NCI-H82 treated with DMSO at 0.1 percent for 48 hours (cell line): ENCODE measurements around the gene FLT3LG.
"Not testable (repeated sequence)": the region's sequence is repeated elsewhere in the genome, so short reads cannot be mapped to it uniquely, and the experiment has no call there.

ENCODE experiments used
- DNase-seq: peaks from one replicate; lab custom pipeline; 2025; ENCODE audit not compliant: unreplicated experiment; lab: John Stamatoyannopoulos, UW

Gene FLT3LG

DNA sequence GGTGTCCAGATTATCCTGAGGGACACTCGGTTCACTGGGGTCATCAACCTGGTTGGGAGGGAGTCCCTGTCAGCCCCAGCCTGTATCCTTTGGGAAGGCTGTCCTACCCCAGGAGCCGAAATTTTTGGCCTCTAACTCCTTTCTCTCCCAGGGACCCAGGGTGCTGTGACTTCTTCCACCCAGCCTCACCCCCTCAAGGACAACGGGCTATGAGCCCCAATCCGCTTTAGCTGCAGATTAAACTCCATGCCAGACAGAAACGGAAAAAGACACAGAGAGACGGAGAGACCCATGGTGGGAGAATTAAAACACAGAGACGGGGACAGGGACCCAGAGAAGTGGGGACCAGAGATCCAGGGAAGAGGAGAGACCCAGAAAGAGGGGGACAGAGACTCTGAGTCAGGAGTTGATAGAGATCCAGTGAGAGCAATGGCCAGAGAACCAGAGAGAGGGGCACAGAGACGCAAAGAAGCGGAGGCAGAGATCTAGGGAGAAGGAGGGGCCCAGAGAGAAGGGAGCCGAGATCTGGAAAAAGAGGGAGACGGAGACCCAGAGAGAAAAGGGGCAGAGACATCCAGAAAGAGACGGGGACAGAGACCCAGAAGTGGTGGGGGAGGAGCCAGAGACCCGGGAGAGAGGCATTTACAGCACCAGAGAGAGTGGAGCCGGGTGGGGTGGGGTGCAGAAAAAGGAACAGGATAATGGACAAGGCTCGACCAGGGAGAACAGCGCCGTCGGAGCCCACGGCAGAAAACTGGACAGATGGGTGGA is 33.4 kb upstream of the FLT3LG start:
- DNase-seq: peak; percentile 27

DNA sequence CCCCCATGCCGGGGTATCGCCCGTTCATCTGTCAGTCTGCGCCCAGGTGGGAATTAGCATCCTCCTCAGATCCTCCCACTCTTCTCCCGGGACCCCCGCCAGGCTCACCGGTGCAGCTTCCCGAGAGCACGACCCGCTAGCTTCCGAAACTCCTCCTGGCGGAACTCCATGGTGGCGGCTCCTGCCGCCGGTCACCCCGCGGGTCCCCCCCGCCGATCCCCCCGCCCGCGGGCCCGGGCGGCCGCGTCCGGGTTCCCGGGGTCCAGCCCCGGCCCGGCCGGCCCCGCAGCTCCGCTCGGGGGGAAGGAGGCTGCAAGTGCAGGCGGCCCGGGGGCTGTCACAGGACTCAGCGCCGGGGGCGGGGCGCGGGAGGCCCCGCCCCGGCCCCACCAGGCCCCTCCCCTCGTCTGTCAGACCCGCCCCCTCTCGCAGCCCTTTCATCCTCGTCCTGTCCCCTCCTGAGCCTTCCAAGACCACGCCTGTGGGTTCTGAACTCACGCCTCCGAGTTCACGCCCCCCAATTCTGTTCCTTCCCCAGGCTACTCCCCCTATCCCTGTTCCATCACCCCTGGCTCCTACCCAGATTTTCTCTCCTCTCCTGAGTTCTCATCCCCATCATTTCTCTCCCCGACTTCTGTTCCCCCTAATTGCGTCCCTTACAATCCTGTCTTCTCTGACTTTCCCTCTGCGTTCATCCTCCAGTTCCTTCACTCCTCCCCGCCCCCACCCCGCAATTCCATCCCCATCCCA is 32.6 kb upstream of the FLT3LG start, which contains the start of gene SLC17A7:
SLC17A7 (minus strand) TSS at position 318 of the 750 bp plus-strand sequence; CDS start at position 170, 148 bp downstream.
- peak; percentile 78 for DNase-seq

DNA sequence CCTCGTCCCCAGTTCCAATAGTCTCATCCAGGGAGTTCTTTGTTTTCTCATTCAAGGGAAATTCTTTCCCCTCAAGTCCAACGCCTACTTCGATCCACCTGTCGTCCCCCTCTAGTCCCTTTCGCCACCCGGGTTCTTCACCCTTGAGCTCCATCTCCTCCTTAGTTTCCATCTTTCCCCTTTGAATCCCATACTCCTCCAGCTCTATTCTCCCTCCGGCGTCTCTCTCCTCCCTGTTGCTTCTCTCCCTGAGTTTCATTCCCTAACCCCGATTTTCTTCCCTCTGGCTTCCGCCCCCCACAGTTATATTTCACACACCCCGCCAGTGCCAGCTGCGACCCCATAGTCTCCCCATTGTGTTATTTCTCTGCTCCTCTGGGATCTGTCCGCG is 32.1 kb upstream of the FLT3LG start:
- no peak for DNase-seq

DNA sequence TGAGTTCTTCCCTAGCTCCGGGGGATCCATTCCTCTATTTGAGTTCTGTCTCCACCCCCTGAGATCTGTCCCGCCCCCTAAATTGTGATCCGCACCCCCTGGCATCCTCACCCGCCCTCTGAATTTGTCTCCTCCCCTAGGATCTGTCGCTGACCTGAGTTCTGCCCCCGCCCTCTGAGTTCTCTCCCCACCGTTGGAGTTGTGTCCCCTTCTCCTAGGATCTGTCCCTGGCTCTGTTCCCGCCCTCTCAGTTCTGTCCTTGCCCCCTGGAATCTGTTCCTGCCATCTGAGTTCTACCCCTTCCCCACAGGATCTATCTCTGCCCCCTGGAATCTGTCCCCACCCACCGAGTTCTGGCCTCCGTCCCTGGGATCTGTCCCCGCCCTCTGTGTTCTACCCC is 31.7 kb upstream of the FLT3LG start:
- no peak for DNase-seq

DNA sequence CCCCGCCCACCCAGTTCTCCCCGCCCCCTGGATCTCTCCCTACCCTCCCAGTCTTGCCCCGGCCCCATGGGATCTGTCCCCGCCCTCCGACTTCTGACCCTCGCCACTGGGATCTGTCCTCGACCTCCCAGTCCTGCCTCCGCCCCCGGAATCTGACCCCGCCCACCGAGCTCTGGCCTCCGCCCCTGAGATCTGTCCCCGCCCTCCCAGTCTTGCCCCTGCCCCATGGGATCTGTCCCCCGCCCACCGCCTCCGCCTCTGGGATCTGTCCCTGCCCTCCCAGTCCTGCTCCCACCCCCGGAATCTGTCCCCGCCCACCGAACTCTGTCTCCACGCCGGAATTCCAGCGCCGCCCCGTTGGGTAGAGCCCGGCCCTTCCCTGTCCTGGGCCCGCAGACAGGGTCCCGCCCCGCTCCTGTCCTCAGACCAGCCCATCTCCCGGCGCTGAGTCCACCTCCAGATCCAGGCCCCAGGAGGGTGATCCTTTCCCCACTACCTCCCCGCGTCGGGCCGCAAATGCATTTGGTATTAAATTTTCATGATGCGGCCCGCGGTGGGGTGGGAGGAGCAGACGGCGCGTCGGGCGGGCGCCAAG is 31.1 kb upstream of the FLT3LG start:
- peak; percentile 93 for DNase-seq

DNA sequence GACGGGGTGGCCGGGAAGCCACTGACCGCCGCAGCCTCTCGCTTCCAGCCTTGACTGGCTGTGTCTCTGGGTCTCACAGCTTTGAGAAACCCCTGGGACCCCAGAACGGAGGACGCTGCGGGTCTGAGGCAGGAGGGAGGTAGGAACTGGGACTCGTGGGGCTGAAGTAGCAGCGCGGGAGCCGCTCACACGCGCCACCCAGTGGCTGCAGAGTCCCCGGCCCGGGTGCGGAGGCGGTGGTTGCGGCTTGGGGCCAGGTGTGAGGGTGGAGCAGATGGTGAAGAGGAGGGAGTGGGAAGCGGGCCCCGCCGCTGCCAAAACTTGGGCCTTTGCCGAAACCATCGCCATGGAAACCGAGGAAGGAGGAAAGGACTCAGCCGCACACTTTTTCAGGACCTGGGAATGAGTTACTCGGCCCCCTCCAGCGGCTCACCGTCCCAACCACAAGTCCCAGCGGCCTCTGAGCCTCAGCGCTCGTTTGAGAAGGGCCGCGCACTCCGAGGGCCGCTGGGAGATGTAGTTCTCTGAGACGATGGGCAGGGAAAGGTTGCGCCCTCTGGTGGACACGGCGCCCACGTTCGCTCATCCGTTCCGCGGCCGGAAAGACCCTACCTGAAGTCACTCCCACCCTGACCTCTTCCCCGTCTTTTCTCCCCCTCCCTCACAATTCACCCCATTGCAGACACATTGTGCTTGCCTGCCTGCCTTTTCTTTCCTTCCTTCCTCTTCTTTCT is 30.5 kb upstream of the FLT3LG start:
- peak; percentile 91 for DNase-seq

DNA sequence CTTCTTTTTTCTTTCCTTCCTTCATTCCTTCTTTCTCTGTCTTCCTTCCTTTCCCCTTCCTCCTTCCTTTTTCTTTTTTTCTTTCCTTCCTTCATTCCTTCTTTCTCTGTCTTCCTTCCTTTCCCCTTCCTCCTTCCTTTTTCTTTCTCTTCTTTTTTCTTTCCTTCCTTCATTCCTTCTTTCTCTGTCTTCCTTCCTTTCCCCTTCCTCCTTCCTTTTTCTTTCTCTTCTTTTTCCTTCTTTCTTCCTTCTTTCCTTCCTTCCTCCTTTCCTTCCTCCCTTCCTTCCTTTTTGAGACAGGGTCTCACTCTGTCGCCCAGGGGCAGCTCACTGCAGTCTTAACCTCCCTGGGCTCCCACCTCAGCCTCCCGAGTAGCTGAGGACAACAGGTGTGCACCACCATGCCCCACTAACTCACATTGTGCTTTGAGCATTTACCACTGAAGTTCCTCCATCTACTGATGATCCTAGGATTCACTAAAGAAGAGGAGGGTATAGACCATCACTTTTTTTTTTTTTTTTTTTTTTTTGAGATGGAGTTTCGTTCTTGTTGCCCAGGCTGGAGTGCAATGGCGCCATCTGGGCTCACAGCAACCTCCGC is 29.8 kb upstream of the FLT3LG start:
- DNase-seq: not testable (repeated sequence)

DNA sequence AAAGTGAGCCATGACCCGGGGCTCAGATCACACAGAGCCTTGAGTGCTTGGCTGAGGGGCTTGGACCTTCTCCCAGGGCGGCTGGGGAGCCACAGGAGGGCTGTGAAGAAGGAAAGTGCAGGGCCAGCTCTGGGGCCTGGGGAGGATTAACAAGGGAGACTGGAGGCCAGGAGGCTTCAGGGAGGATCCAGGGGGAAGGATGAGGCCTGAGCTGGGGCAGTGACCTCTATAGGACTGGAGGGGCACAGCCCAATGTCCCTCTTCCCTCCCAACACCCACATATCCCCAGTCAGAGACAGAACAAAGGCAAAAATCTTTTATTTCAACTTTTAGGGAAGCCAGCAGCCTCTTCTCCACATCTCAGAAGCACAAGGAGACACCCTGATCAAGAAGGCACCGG is 28.0 kb upstream of the FLT3LG start:
- DNase-seq: no peak

DNA sequence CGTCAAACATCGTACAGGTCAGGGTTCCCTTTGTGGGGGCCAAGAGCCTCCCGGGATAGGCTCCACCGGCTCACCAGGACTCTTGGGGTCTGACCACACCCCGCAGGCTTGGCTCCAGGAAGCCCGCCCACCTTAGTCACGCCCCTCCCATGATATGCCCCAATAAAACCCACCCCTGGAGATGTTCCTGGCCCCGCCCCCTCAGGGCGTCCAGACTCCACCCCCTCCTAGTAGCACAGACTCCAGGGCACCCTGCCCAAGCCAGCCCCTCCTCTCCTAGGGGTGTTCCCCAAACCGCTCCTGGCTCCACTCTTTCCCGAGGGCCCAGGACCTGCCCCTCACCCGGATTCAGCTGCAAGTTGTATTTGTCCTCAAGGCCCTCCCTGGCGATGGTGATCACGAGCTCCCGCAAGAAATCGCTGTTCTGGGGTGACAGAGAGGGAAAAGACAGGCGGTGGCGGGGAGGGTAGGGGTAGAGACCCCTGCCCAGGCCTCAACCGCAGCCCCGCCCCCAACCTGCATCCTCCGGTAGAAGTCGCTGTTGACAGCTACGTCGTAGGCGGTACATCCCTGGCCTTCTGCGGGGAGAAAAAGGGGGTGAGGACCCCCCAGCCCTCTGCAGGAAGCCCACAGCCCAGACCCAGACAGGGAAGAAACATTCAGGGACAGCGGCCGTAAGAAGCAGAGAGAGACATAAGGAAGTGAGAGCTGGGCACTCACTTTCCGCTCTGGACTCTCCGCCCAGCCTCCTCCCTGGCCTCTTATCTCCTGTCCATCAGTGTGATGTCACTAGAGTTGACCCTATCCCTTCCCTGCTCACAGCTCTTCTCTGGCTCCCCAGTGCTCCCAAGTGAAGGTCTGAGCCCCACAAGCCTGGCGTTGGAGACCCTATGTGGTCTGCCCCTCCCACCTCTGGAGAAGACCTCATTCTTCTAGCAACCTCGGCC is 26.3 kb upstream of the FLT3LG start:
- DNase-seq: peak; percentile 25

DNA sequence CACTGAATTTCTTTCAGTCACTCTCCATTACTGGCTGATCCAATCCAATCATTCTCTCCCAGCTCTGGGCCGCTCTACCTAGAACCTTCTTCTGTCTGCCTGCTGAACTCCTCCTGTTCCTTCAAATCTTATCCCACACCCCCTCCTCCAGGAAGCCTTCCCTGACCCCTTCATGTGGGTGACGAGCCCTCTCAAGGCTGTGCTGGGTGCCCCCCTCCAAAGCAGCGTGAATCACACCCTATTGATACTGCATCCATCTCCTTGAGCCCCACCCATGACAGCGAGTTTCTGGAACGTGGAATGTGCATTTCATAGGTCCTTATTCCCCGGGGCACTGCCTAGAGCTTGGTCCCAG is 25.6 kb upstream of the FLT3LG start:
- no peak for DNase-seq

DNA sequence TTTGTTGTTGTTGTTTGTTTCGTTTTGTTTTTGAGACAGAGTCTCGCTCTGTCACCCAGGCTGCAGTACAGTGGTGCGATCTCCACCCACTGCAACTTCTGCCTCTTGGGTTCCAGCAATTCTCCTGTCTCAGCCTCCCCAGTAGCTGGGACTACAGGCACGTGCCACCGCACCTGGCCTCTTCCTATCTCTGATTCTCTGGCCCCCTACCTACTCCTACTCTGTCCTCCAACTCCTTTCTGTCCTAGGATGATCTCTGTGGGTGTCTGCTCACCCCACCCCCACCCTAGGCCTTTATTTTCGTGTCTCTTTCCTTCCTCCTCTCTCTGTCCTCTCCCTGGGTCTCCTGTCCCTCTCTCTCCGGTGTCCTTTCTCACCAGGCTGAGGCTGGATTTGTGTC is 23.6 kb upstream of the FLT3LG start:
- no peak for DNase-seq

DNA sequence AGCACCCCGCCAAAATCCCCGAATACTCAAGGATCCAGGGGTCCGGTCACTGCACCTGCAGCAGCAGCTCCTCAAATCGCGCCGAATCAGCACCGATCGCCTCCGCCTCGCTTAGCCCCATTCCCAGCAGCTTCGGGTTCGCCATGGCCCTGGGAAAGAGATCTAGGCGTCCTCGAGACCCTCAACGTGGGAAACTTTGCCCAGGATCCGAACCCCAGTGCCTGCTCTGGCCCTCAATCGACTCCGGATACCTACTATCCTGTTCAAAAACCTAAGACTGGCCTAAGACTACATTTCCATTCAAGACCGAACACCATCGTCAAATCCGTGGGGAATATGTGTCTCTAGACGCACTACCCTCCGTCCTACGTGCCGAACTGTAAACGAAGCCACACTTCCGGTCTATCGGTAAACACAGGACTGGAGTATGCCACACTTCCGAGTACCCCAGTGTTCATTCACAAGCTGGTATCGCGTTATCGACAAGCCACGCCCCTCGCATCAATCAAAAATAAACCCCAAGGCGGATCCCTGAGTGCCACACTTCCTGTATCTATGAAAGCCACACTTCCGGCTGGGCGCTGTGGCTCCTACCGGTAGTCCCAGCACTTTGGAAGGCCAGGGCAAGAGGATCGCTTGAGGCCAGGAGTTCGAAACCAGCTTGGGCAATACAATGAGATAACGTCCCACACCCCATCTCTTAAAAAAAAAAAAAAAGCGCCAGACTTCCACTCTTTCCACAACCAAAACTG is 22.4 kb upstream of the FLT3LG start, which contains the start of gene PIH1D1:
PIH1D1 (minus strand) TSS at position 385 of the 752 bp plus-strand sequence; CDS start at position 145, 240 bp downstream.
- peak; percentile 100 for DNase-seq

DNA sequence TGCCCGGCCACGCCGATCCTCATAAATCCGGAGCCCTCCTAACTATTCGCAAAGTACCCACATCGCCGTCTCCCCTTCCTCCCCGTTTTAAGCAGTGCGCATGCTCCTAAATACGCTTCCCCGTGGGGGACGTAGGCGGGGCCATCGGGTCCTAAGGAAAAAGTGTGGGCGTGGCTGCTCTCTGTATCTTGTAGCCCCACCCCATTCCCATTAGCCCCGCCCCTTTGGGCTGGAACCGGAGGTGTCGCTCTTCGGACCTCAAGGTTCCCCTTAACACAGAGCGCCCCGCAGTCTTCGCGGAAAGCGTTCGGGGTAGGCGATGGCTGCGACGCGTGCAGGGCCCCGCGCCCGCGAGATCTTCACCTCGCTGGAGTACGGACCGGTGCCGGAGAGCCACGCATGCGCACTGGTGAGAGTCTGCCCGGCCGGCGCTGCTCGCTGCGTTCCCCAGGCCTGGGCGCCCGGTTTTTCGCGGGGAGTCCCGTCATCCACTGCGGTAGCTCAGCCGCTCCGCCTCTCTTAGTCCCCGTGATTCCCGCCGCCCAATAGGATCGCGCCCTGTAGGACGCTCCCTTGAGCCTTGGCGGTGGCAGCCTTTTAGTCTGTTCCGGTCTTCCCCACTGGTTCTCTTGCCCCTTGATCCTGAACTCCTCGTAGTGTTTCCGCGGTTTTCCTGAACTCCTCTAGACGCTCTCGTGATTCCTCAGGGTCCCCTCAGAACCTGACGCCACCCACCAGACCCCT is 20.8 kb upstream of the FLT3LG start, which contains the start of gene ALDH16A1:
ALDH16A1 (plus strand) TSS at position 213 of the 744 bp plus-strand sequence; CDS start at position 320, 107 bp downstream.
- DNase-seq: peak; percentile 98

DNA sequence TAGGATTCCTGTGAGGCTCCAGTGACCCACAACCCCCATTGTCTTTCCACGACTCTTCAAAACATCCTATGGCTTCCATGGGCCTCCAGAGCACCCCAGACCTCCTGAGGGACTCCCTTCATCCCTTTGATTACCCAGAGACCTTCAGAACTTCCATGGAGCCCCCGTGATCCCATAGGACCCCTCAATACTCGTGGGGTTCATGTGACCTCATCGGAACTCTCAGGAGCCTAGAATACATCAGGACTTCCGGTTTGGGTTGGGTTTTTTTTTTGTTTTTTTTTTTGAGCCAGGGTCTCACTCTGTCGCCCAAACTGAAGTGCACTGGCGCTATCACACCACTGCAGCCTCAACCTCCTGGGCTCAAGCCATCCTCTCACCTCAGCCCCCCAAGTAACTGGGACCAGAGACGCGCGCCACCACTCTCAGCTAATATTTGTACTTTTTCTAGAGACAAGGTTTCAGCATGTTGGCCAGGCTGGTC is 20.2 kb upstream of the FLT3LG start:
- no peak for DNase-seq

DNA sequence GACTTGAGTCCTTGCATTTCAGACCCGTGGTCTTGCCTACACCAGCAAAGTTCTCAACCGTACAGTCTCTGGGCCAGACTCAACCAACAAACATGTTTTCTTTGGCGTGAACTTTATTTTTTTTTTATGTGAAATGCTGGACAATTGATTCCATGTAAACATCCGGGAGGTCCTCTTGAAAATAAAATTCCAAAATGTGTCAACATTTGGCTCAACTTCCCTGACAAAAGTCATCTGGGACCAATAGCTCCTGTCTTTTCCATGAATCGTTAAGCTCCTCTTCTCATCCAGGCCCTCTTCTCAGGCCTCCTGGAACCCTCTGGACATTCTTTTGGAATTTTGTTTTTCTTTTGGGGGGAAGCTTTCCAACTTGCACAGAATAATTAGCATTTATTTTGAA is 18.2 kb upstream of the FLT3LG start:
- DNase-seq: no peak

DNA sequence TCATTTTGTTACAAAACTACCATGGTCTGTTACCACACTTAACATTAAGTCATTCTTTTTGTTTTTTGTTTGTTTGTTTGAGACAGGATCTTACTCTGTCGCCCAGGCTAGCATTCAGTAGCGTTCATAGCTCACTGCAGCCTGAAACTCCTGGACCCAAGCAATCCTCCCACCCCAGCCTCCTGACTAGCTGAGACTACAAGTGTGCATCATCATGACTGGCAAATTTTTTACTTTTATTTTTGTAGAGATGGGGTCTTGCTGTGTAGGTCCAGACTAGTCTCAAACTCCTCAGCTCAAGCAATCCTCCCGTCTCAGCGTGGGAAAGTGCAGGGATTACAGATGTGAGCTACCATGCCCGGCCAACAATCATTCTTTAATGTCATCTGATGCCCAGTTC is 17.7 kb upstream of the FLT3LG start:
- DNase-seq: no peak

DNA sequence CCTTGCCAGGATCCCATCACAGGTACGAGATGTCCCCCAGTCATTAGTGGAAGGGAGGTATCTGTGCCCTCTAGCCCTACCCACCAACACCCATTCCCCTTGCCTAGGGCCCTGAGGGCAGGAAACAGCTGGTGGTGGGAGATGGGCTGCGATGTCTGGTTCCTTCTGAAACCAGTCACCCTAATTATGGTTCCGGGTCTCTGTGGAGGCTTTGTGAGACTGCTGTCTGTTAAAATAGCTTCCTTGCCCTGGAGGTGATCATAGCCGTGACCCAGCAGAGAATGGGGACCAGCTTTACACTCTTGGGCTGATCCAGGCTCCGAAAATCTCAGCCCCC is 15.5 kb upstream of the FLT3LG start:
- no peak for DNase-seq

DNA sequence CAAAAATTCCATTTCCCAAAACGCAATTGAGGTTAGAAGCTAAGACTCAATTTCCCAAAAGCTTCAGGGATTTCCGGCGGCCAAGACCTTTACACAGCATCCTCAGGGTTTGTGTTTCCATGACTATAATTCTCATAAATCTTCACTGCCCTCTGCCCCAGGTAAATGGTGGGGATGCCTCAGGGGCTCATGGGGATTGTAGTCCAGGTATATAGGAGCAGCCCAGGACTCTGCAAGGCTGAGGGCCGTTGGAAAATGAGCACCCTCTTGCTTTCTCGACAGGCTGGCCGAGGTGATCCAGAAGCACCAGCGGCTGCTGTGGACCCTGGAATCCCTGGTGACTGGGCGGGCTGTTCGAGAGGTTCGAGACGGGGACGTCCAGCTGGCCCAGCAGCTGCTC is 14.6 kb upstream of the FLT3LG start:
- DNase-seq: no peak
